Activated T-helper 1 cell treated with anti-CD3 and anti-CD28 coated beads, Interleukin-12 subunit alpha, Interleukin-12 subunit beta, Interleukin-2, Interleukin-4 antibody, amounts not matched to agents 30 ng/mL and 10 ng/mL and 1 ng/mL, durations not matched to agents 14 hours and 24 hours and 36 hours (primary cell): ENCODE results near the gene PJVK. TPM values are rescaled to one million over a fixed set of nuclear protein-coding genes. Genes with fewer than 3 reads are reported as not detected.

ENCODE experiments used
- DNase-seq: peaks from one replicate; pipeline ENCODE4 v3.0.0; 2021; ENCODE audit warnings: low spot score
- H3K27ac Mint-ChIP-seq: one replicate; pipeline ENCODE4 v1.8.0; 2021; ENCODE audit warnings: mild to moderate bottlenecking, mixed read lengths
- H3K27me3 Mint-ChIP-seq: one replicate; pipeline ENCODE4 v1.8.0; 2022; ENCODE audit warnings: mild to moderate bottlenecking, moderate library complexity, mixed read lengths; ENCODE audit not compliant: insufficient read depth
- H3K36me3 Mint-ChIP-seq: one replicate; pipeline ENCODE4 v1.8.0; 2021; ENCODE audit warnings: low read depth, mixed read lengths
- H3K4me1 Mint-ChIP-seq: one replicate; pipeline ENCODE4 v1.8.0; 2021; ENCODE audit warnings: low read depth, mixed read lengths
- H3K4me3 Mint-ChIP-seq: one replicate; pipeline ENCODE4 v1.8.0; 2021; ENCODE audit warnings: mild to moderate bottlenecking, moderate library complexity, mixed read lengths
- H3K9me3 Mint-ChIP-seq: one replicate; pipeline ENCODE4 v1.8.0; 2021; ENCODE audit warnings: mixed read lengths
- intact Hi-C: fragments of 100-400 bp; cut with micrococcal nuclease; formaldehyde crosslinking; loops from one replicate; pipeline ENCODE4 v1.15.1; 2024
- total RNA-seq: library from RNA; stranded (reverse); gene quantifications from 2 replicates; pipeline ENCODE4 v1.2.3, GENCODE V29; 2022

PJVK gene
- total RNA-seq, 1 donor from 2014 or later = 2.5 TPM

DNA sequence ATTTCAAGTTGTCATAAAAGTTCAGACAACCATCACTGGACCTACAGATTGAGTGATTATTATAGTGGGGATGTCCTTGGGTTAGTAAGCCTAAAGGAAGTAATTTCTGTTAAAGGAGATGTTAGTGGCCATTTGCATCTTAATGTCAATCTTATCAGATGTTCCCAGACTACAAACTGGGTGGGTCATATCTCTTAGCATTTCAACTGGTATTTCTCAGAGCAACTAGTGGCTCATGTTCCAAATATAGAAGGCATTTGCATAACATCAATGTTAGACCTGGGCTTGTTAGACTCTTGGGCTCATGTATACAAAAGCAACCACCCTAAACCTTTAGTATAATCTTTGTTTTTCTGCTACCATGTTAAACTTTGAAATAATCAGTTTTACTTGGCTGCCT is 47.0 kb downstream of the PJVK start:
- Mint-ChIP-seq H3K27ac (no peak overlapping the region), H3K27me3 (no peaks in the 10 kb centered on the region), H3K9me3 (no peaks in the 10 kb centered on the region), H3K4me3 (no peak overlapping the region), H3K4me1 (peaks cover 7% of the 10 kb centered on the region), H3K36me3 (peaks cover 56% of the 10 kb centered on the region)
- DNase-seq = no peak
- intact Hi-C loops = no loop called here

GRCh38 chr2:178499640-178500039 is 48.5 kb downstream of the PJVK start:
- Mint-ChIP-seq H3K4me1 (peaks cover 7% of the 10 kb centered on the region), H3K36me3 (peaks cover 52% of the 10 kb centered on the region), H3K27ac (no peak overlapping the region), H3K4me3 (no peak overlapping the region), H3K9me3 (no peaks in the 10 kb centered on the region), H3K27me3 (no peaks in the 10 kb centered on the region)
- DNase-seq = no peak
- intact Hi-C loops = no loop called here

GRCh38 chr2:178502751-178503150 is 51.6 kb downstream of the PJVK start:
- Mint-ChIP-seq H3K27ac (no peak overlapping the region), H3K4me3 (no peak overlapping the region), H3K27me3 (no peaks in the 10 kb centered on the region), H3K4me1 (peaks cover 10% of the 10 kb centered on the region), H3K9me3 (no peaks in the 10 kb centered on the region), H3K36me3 (peaks cover 31% of the 10 kb centered on the region)
- intact Hi-C loops = no loop called here
- DNase-seq = no peak

DNA sequence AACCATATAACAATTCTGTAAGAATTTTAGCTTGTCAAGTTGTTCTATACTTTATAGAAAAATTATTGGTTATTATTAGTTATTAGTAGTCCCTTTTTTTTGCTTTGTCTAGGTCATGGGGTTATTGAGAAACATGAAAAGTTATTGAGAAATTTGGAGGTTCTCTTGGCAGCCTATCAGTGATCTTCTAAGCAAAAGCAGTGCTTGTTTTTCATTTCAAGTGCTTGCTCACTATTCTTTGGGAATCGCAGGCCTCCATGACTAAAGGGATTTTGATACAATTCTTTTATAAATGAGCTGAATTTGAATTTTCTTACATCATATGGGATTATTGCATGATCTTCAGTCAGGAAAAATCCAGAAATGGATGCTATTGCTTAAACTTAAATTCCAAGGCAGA is 54.9 kb downstream of the PJVK start:
- Mint-ChIP-seq H3K27me3 (no peaks in the 10 kb centered on the region), H3K36me3 (peaks cover 21% of the 10 kb centered on the region), H3K9me3 (no peaks in the 10 kb centered on the region), H3K4me1 (peaks cover 18% of the 10 kb centered on the region), H3K4me3 (no peak overlapping the region), H3K27ac (no peak overlapping the region)
- intact Hi-C loops = no loop called here
- DNase-seq = no peak

DNA sequence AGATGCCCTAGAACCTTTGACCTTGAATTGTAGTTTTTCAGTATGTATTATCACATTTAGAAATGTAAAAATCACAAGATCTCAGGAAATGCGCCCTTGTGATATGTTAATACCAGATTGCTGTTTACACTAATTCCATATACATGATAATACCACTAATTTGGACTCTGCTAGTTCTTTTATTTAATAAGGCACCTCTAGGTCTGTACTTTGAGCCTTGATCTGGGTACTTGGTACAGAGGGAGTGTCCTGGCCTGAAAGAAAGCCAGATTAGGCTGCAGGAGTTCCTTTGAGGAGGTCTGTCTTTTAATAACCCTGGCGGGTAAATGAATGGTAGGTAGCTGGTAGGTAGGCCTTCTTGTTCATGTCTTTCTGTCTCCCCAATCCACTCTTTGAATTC is 55.3 kb downstream of the PJVK start:
- Mint-ChIP-seq H3K4me1 (peaks cover 18% of the 10 kb centered on the region), H3K9me3 (no peaks in the 10 kb centered on the region), H3K36me3 (peaks cover 21% of the 10 kb centered on the region), H3K4me3 (no peak overlapping the region), H3K27me3 (no peaks in the 10 kb centered on the region), H3K27ac (no peak overlapping the region)
- intact Hi-C loops = no loop called here
- DNase-seq = no peak

- no peak overlapping the region for H3K4me3 Mint-ChIP-seq
- peaks cover 20% of the 10 kb centered on the region for H3K36me3 Mint-ChIP-seq
- no peaks in the 10 kb centered on the region for H3K9me3 Mint-ChIP-seq
- no peak for DNase-seq
- intact Hi-C loops = no loop called here
- peaks cover 18% of the 10 kb centered on the region for H3K4me1 Mint-ChIP-seq
- no peak overlapping the region for H3K27ac Mint-ChIP-seq
- H3K27me3 Mint-ChIP-seq = no peaks in the 10 kb centered on the region
These were observed 55.8 kb downstream of the PJVK start for GRCh38 chr2:178506949-178507348.

- no peaks in the 10 kb centered on the region for H3K27me3 Mint-ChIP-seq
- DNase-seq = no peak
- no peak overlapping the region for H3K4me3 Mint-ChIP-seq
- H3K4me1 Mint-ChIP-seq = peaks cover 30% of the 10 kb centered on the region
- H3K27ac Mint-ChIP-seq = no peak overlapping the region
- intact Hi-C loops = no loop called here
- H3K9me3 Mint-ChIP-seq = no peaks in the 10 kb centered on the region
- peaks cover 22% of the 10 kb centered on the region for H3K36me3 Mint-ChIP-seq
These were observed 57.5 kb downstream of the PJVK start for GRCh38 chr2:178508646-178509045.

- no peak for DNase-seq
- H3K27ac Mint-ChIP-seq = no peak overlapping the region
- H3K9me3 Mint-ChIP-seq = no peaks in the 10 kb centered on the region
- intact Hi-C loops = loop anchor here (10.0 kb wide), 1 partner anchor 754 kb away; the partner anchor contains the start of gene SESTD1
- H3K27me3 Mint-ChIP-seq = no peaks in the 10 kb centered on the region
- no peak overlapping the region for H3K4me3 Mint-ChIP-seq
- H3K4me1 Mint-ChIP-seq = peaks cover 45% of the 10 kb centered on the region
- peaks cover 29% of the 10 kb centered on the region for H3K36me3 Mint-ChIP-seq
These were observed 59.2 kb downstream of the PJVK start for GRCh38 chr2:178510384-178510783.

Other genes with a start within 250 kb of the PJVK start
- 45.1 and 50.5 TPM in 2 replicates for gene PRKRA, start 203 bp upstream of the PJVK start, total RNA-seq
- 2.9 and 4.5 TPM in 2 replicates for gene FKBP7, start 27.2 kb downstream of the PJVK start, total RNA-seq
- gene PLEKHA3, start 29.1 kb downstream of the PJVK start, total RNA-seq = 31.6 and 35.8 TPM in 2 replicates